NB4 (cell line): Measurements from ENCODE around the gene COL5A1.

Experiments
- DNase-seq: peaks from one replicate; pipeline ENCODE4 v3.0.0; 2010; ENCODE audit warnings: low read depth
- H3K4me3 ChIP-seq: one replicate; pipeline ENCODE4 v1.5.1; 2011; ENCODE audit warnings: mild to moderate bottlenecking, low read depth, low read length, moderate library complexity
- CTCF ChIP-seq: IDR thresholded peaks from one replicate; pipeline ENCODE4 v1.5.1; 2012; ENCODE audit warnings: low read depth, low read length
- MAX ChIP-seq: IDR thresholded peaks from 2 replicates; pipeline ENCODE4 v1.6.1; 2011; ENCODE audit warnings: low read depth, low read length
- MYC ChIP-seq: IDR thresholded peaks from 2 replicates; pipeline ENCODE4 v1.6.1; 2011; ENCODE audit warnings: low read depth, low read length
- POLR2A ChIP-seq: IDR thresholded peaks from 2 replicates; pipeline ENCODE4 v1.6.1; 2011; ENCODE audit warnings: mild to moderate bottlenecking; ENCODE audit not compliant: insufficient read length; ENCODE audit errors: extremely low read depth

Gene COL5A1

GRCh38 chr9:134678666-134679443 lies 37.3 kb downstream of the COL5A1 start:
- no peak for TF ChIP-seq MAX
- TF ChIP-seq CTCF: no peak
- no peak for TF ChIP-seq POLR2A
- TF ChIP-seq MYC: no peak

GRCh38 chr9:134679616-134680392 lies 38.2 kb downstream of the COL5A1 start:
- DNase-seq: no peak
- TF ChIP-seq MYC: no peak
- TF ChIP-seq MAX: no peak
- TF ChIP-seq POLR2A: no peak
- TF ChIP-seq CTCF: no peak

More at GRCh38 chr9:134678666-134679443, 37.3 kb downstream of the COL5A1 start:
- H3K4me3 ChIP-seq: no peak overlapping the region
- no peak for DNase-seq

GRCh38 chr9:134680393-134681060 lies 38.9 kb downstream of the COL5A1 start:
- DNase-seq: no peak
- TF ChIP-seq CTCF: no peak
- TF ChIP-seq MYC: no peak
- no peak for TF ChIP-seq POLR2A
- TF ChIP-seq MAX: no peak
- H3K4me3 ChIP-seq: no peak overlapping the region

More at GRCh38 chr9:134679616-134680392, 38.2 kb downstream of the COL5A1 start:
- H3K4me3 ChIP-seq: no peak overlapping the region

- TF ChIP-seq MAX (no peak), POLR2A (no peak), MYC (no peak), CTCF (no peak)
- no peak for DNase-seq
- H3K4me3 ChIP-seq: no peak overlapping the region
Observed at GRCh38 chr9:134681061-134681661, 39.6 kb downstream of the COL5A1 start.

GRCh38 chr9:134682026-134682425 lies 40.4 kb downstream of the COL5A1 start:
- DNase-seq: no peak
- no peak for TF ChIP-seq POLR2A
- TF ChIP-seq MYC: no peak
- TF ChIP-seq MAX: no peak
- TF ChIP-seq CTCF: no peak
- H3K4me3 ChIP-seq: no peak overlapping the region
